ENCODE results near the gene RMND5A.

DNA sequence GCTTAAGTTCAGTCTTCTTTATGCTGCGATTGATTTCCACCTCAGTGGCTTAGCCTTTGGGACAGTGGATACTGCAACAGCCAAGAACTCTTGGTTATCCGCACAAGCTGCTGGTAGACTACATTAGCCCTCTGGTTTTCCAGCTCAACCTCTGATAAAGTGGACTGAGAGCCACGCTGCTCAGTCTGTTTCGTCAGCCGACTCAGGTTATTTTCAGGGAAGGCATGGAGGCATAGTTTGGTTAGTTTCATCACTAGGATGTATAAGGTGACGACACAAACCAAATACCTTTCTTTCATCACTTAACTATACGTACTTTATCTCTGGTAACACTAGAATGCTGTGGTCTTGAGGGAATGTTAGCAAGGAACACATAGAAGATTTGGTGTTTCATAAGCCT lies 56.4 kb downstream of the RMND5A start:
- no peak for TF ChIP-seq CTCF (IDR thresholded peaks at IDR 0.05)
- TF ChIP-seq ZFX (IDR thresholded peaks at IDR 0.05; ENCODE audit: borderline replicate concordance), result no peak
